Measurements from ENCODE around the gene SLC12A4.
"Not testable (repeated sequence)": the region's sequence is repeated elsewhere in the genome, so short reads cannot be mapped to it uniquely, and the experiment has no call there.

SLC12A4 gene

DNA sequence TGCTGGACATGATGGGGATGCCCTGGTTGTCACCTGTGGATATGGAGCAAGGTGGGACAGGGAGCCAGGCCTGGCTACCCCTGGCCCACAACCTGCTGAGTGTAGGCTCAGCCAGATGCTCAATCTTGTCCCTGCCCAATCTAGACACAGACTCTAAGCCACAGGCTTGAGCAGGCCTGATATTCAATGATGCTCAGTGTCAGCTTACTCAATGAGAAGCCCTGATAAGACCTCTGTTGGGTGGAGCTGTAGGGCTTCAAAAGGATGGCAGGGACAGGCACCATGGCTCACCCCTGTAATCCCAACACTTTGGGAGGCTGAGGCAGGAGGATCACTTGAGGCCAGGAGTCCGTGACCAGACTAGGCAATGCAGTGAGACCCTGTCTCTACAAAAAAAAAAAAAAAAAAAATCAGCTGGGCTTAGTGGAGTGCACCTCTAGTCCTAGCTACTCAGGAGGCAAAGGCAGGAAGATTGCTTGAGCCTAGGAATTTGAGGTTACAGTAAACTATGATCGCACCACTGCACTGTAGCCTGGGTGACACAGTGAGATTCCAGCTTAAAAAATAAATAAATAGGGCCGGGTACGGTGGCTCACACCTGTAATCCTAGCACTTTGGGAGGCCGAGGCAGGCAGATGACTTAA, 27.9 kb downstream of the SLC12A4 start:
- DNase-seq, result no peak

DNA sequence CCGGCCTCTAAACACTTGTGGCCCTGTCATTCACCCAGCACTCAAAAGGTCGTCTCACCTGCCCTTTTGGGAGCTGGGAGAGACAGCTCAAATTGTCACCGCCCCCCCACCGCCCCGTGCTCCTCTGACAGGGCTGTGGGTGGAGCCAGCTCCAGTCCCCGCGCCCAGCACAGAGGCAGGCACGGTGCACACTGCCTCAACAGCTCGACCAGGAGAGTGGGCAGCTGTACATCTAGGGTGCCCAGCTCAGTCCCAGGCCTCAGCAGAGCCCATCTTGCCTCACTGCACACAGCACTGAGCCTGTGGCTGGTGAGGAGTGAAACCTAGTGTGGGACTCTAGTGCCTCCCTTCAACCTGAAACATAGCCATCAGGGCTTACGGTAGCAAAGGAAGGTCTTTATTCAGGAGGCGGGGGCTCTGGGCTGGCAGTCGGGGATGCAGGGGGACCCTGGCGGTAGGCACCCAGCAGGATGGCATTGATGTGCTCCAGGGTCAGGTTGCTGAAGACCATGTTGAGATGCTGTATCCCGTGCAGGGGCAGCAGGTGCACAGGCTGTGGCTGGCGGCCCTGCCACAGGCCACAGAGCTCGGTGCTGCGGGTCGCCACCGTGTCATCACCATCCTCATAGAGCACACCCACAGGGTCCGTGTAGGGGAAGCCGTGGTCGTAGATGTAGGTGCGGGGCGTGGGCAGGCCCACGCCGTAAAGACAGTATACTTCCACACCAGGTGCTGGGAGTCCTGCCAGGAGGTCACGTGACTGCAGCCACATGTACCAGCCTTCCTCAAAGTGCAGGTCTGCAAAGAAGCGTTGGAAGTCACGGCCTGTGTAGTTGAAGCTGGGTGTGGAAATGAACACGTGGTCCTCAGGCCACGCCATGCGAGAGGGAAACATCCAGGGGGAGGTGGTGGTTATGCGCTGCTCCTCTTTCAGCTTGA, 28.7 kb downstream of the SLC12A4 start:
- peak; percentile 77 for DNase-seq

DNA sequence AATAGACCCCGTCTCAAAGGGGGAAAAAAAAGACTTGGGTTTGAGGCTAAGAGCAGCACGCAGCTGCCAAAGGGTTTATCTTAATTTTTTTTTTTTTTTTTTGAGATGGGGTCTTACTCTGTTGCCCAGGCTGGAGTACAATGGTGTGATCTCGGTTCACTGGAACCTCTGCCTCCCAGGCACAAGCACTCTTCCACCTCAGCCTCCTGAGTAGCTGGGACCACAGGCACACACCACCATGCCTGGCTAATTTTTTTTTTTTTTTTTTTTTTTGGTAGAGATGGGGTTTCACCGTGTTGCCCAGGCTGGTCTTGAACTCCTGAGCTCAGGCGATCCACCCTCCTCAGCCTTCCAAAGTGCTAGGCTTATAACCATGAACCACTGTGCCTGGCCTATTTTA, 30.7 kb downstream of the SLC12A4 start:
- DNase-seq, result not testable (repeated sequence)

DNA sequence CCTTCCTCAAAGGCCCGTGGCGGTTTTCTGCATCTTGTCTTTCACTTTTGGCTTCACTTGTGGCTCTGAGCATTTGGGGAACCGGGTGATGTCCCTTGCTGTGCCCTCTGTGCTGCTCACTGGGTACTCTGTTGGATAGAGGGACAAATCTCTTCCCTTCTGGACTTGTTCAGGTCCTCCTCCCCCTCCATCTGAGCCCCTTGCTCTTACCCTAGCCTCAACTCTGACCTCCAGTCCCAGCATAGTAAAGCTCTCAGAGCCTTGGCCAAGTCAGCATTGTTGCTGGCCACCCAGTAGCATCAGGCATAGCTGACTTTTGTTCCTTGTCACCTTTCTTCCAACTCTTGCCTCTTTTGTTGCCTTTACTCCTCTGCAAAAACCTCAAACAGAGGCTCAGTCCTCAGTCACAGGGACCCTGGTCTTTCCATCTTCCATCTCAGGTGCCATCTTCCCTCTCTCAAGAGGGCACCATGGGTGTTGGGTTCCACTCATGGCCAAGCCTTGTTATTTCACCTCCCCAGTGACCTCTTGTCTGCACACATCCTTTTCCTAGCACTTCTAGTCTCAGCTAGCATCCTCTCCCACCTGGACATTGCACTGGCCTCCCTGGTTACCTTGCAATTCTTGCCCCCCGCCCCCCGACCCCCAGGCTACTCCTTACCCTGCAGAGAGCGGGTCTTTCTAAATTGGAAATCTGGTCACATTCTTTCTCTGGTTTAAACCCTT, 31.4 kb downstream of the SLC12A4 start:
- peak; percentile 83 for DNase-seq

DNA sequence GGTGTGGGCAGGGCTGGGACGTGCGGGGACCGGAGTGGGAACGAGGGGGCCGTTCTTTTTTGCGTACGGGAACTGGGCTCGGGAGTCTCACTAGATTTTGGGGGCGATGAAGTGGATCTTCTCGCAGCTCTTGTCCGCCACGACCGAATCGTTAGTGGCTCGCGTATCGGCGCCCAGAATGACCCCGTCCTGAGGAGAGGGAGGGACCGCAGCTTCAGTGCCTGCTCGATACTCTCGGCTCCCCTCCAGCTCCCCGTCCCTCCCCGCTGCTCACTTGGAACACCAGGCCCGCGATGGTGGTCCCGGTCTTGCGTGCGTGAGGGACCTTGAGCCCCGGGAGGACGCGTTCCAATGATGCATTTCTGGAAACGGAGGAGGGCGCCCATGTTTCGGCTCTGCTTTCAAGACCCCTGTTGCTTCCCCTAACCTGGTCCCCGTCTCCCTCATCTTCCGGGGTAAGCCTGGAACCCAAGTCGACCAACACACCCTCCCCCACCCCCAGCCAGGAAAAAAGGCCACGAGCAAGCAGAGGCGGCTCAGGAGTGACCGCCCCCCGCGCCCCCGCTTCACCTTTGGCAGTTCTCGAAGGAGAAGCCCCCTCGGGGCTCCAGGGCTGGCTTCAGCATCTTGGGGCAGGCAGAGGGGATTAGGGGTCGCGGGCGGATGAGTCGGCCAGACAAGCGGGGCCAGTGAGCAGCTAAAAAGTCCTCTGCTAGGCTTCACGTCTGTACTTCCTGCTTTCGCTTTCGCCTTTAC, 32.1 kb downstream of the SLC12A4 start, which contains the start of gene PSMB10:
Gene PSMB10, minus strand, starts transcription at position 727 of the 756 bp plus-strand sequence. Its CDS starts 101 bp downstream, at position 626.
- peak; percentile 71 for DNase-seq

DNA sequence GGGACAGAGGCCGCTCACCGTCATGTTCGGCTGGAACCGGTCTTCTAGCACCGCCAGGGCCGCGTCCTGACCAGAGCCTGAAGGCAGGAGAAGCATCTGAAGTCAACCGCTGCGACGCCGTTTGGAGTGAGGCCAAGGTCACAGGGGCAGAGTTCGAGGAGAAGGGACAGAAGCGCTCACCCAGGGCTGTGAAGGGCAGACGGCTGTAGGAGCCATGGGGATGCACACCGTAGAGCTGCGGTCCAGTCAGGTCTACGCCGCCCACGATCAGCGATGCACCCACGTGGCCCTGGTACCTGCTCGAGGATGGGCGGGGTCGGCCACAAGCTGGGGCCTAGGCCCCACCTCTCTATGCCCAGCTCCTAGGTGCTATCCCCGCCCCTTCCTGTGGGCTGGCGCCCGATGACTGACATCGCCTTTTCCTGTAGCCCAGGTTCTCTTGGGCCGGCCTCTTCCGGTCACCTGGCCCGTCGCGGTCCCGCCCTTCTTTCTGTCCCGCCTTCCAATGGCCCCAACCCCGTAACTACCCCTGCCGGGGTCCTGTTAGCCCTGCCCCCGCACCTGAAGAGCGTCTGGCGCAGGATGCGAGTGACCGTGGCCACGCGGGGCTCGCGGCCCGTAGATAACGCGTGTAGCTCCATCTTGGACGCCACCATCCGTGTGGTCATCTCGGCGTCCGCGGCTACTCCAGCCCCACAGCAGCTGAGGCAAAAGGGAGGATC, 32.9 kb downstream of the SLC12A4 start:
- DNase-seq, result peak; percentile 99

DNA sequence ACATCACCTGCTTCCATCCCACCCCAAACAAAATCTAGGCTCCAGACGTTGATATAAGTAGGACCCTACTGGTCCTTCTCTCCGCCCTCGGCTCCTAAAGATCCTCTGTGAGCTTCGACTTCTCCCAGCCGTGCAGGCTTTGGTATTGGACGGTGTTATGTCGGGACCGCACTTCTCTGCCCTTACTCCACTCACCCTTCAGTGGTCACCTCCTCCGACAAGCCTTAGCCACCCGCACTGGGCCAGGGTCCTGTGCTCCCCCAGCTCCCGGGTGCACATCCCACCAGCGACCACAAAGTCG, 33.4 kb downstream of the SLC12A4 start:
- no peak for DNase-seq

DNA sequence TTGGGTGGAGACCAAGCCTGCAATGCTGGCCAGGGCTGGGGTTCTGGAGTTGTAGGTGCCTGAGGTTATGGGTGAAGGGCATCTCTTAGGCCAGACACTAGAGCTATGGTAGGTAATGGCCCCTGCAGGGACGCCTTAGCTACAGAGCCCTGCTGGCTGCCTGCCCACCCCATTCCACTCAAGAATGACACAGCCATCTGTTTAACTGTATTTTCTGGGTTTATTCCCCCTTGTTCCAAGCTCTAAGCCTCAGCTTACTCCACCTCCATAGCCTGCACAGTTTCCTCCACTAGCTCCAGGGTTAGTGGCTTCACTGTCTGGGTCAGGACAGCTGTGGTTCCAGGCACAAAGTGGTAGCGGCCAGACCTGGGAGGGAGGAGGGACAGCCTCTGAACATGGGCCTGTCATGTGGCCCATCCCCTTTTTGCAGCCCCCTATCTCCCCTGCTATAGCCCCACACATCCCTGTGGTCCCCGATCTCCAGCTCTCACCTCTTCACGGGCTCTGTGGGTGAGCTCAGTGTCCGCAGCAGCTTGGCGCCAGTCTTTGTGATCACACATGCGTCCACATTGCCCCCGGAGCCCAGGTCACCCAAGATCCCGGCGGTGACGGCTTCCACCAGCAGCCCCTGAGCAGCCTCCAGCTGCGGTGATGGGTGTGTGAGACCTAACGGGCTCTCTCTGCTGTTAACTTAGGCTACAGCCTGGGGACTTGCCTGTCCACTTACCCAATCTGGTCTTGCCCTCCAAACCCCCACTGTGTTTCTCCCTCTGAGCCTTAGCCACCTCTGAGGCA, 33.9 kb downstream of the SLC12A4 start:
- no peak for DNase-seq

DNA sequence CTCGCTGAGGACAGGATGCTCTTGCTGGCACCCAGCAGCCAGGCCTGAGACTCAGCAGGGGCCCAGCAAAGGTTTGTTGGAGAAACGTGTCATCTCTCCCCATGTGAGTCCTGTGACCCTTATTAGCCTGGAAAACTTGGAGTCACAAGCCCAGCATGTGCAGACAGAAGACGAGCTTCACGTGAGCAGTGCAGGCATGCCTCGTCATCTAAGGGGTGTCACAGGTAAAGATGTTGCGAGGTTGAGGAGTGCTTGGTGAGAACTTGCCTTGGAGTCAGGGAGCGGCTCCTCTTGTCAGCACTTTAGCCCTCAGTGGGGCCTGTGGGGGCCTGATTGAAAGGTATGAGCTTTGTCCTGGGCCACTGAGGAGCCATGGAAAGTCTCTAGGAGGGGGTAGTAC, 34.6 kb downstream of the SLC12A4 start:
- no peak for DNase-seq

DNA sequence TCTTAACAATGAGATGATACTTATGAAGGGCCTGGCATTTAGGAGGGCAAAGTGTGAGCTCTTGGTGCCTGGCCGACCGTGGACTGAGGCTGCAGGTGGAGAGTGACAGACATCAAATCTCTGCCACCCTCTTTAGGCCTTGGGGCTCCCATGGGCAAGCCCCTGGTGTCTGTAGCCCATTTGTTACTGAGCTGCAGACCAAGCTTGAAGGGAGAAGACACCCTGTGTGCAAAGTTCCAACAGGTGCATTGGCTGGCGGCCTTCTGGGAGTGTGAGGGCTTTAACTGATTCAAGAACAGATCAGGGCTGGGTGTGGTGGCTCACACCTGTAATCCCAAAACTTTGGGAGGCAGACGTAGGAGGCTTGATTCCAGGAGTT, 36.0 kb downstream of the SLC12A4 start:
- DNase-seq, result no peak

DNA sequence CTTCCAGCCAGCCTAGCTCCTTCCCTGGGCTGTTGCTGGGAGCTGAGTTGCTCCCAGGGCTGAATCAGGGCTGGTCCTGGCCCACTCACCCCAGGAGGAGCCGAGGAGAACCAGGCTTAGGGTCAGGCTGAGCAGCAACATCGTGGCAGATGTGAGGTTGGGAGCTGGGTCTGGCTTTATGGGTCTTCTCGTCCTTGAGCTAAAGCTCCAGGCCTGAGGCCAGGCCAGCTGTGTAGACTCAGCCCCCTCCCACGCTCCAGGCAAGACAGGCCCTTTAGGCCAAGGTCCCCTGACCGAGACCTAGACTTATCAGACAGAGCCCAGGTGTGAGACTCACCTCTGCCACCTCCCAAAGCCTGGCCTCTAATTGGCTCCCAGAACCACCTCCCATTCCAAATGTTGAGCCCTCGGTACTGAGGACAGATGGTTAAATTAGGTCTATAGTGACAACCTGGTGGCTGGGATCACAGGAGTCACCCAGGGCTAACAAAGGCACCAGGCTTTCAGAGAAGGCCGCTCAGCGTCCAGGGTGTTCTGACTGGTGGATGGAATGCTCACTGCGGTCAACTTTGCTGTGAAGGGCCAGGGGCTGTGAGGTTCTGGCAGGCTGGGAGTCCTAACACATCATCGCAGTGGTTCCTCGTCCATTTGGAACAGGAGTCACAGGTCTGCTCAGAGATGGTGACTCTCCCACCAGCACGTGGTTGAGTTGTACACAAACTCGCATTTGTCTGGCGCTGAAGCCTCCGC, 36.5 kb downstream of the SLC12A4 start, which contains the start of gene CTRL:
Gene CTRL, minus strand, starts transcription at position 151 of the 750 bp plus-strand sequence. Its CDS starts 10 bp downstream, at position 141.
- no peak for DNase-seq

DNA sequence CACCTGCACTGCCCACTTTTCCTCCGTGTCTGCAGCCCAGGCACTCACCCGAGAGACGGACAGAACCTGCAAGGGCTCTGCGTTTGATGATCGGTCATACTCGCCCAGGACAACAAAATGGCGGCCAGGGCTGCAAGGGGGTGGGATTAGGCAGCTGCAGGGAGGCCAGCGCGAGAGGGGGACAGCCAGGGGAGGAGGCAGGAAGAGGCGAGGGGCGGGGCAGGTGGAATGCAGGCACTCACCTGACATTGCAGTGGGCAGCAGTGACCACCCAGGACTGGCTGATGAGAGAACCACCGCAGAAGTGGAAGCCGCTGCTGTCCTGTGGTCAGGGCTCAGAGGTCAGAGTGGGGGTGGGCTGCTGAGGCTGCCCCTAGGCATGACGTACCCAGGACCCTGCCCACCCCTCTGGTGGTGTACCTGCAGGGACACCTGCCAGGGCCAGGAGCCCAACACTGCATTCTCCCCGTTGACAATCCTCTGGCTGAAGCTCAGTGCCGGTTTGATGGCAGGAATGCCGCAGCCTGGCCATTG, 37.7 kb downstream of the SLC12A4 start:
- DNase-seq, result no peak

DNA sequence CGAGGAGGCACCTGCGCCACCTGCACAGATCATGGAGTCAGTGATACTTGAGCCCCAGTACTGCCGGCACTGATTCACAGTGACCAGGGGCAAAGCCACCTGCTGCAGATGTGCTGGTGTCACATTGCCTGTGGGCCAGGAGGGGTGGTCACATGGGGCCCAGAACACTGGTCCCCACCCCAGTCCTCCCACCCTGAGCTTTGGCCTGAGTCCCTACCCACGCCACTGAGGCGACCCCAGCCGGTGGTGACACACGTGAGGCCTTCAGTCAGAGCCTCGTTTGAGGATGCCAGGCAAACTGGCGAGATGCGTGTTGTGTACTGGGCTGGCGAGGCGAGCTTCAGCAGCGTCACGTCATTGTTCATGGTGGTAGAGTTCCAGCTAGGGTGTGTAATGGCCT, 38.2 kb downstream of the SLC12A4 start:
- DNase-seq, result no peak

DNA sequence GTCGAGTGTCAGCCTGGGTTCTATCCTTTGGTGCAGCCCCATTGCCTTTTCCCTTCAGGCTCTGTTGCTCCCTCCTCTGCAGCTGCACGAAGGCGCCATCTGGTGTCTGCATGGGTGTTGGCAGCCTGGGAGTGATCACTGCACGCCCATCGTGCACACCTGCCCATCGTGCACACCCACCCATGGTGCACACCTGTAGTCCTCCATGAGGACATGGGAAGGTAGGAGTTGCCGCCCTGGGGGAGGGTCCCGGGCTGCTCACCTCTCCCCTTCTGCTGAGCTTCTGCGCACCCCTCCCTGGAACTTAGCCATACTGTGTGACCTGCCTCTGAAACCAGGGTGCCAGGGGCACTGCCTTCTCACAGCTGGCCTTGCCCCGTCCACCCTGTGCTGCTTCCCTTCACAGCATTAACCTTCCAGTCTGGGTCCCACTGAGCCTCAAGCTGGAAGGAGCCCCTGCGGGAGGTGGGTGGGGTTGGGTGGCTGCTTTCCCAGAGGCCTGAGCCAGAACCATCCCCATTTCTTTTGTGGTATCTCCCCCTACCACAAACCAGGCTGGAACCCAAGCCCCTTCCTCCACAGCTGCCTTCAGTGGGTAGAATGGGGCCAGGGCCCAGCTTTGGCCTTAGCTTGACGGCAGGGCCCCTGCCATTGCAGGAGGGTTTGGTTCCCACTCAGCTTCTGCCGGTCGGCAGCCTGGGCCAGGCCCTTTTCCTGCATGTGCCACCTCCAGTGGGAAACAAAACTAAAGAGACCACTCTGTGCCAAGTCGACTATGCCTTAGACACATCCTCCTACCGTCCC, 39.7 kb downstream of the SLC12A4 start:
- DNase-seq, result peak; percentile 85

DNA sequence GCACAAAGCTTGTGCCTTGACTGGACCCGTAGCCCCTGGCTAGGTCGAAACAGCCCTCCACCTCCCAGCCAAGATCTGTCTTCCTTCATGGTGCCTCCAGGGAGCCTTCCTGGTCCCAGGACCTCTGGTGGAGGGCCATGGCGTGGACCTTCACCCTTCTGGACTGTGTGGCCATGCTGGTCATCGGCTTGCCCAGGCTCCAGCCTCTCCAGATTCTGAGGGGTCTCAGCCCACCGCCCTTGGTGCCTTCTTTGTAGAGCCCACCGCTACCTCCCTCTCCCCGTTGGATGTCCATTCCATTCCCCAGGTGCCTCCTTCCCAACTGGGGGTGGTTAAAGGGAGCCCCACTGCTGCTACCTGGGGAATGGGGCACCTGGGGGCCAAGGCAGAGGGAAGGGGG, 40.3 kb downstream of the SLC12A4 start:
- DNase-seq, result no peak

DNA sequence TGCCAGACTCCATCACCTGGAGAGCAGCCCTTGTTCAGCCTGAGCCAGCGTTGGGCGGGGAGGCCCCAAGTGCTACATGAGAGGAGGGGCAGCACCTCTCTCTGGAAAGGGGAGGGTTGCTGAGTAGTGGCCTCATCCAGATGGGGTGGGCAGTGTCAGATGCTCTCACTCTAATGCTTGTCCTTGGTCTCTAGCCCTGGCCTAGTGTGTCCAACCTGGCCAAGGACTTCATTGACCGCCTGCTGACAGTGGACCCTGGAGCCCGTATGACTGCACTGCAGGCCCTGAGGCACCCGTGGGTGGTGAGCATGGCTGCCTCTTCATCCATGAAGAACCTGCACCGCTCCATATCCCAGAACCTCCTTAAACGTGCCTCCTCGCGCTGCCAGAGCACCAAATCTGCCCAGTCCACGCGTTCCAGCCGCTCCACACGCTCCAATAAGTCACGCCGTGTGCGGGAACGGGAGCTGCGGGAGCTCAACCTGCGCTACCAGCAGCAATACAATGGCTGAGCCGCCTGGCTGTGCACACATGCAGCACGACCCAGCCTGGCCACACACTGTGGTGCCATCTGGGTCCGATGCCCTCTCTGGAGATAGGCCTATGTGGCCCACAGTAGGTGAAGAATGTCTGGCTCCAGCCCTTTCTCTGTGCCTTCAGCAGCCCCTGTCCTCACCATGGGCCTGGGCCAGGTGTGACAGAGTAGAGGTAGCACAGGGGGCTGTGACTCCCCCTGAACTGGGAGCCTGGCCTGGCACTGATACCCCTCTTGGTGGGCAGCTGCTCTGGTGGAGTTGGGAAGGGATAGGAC, 41.1 kb downstream of the SLC12A4 start:
- no peak for DNase-seq

DNA sequence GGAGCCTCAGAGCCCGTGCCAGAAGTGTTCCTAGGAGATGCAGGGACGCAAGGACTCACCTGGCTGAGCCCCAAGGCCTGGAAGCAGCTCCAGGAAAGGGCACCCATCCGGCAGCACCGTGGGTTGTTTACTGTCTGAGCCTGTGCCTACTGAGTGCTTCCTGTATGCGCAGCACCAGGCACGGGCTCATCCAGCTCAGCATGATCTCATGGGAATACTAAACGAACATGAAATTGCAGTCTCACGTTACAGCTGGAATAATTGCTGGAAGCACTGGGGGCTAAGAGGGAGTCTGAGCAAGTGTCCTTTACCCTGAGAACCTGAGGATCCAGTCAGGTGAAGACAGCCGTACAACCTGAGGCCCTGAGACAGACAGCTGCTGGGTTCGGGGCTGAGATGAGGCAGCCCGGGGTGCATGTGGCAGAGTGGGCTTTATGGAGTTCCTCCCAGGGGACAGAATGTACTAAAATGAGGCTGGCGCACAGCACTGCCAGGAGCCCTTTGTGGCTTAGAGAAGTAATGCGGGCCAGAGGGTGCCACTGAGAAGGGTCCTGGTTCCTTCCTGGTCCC, 42.2 kb downstream of the SLC12A4 start:
- DNase-seq, result no peak
